ENCODE data around the gene GRB7. TPM values are rescaled to one million over a fixed set of nuclear protein-coding genes. Genes with fewer than 3 reads are reported as not detected.
A peak's percentile ranks its signal among the peaks of the same experiment; 100 is the strongest.

Gene GRB7
- total RNA-seq (1.9 and 6.6 TPM in 2 replicates), polyA plus RNA-seq (1.8 and 5.6 TPM in 2 replicates)

DNA sequence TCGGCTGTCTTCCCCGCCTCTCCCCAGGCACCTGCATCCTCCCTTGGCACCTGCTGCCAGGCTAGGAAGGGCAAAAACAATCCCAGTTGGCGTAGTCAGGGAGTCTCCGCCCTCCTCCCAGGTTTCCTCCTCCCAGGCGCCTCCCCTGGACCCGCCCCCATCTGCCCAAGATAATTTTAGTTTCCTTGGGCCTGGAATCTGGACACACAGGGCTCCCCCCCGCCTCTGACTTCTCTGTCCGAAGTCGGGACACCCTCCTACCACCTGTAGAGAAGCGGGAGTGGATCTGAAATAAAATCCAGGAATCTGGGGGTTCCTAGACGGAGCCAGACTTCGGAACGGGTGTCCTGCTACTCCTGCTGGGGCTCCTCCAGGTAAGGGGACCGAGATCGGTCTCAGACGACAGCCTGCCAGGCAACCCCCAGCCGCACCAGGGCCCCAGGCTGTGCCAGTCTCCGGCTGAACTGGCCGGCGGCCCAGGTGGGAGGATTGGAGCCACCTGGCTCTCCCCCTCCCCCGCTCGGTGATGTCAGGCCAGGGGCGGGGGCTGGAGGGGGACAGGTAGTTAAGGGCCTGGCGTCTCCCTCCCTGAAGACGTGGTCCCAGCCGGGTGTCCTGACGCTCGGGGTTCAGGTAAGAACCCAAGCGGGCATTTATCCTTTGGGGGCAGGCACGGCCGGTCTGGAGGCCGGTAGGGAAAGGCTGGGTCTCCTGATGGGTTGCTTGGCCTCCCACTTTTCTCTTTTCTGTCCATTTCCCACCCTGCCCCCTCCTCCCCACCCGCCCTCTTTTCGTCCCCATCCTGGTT, at the start of gene GRB7:
Gene GRB7 (plus strand): TSS at position 179 of the 808 bp plus-strand sequence. CDS start 4,364 bp downstream, outside the sequence.
- Histone ChIP-seq H3K4me1 (ENCODE audit: low read depth) (peaks cover 19% of the 10 kb centered on the region), H3K36me3 (no peaks in the 10 kb centered on the region), H3K4me3 (peak within 1 kb of the TSS; percentile 27), H3K9me3 (ENCODE audit: low read depth) (no peaks in the 10 kb centered on the region), H3K27ac (no peak within 1 kb of the TSS), H3K27me3 (peaks cover 41% of the 10 kb centered on the region)
- TF ChIP-seq CTCF (IDR thresholded peaks at IDR 0.05; ENCODE audit: low read depth, low read length) = no peak
- DNase-seq (ENCODE audit: low read depth in 1 of 2, low spot score in 1 of 2) = peak in 1 of 2 donors; percentile 34

DNA sequence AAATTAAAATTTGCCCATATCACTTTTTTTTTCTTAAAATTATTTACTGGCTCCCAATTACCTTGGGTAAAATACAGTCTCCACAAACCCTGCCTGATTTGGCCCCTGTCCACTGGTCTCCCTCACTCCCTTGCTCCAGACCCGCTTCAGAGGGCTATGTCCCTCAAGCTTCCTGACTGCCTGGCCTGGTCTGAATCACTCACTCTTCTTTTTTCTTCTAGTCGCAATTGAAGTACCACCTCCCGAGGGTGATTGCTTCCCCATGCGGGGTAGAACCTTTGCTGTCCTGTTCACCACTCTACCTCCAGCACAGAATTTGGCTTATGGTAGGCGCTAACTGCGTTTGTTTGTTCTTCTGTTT, 49.3 kb upstream of the GRB7 start:
- peak overlapping the region; percentile 96 for H3K27ac ChIP-seq
- peaks cover 9% of the 10 kb centered on the region for H3K4me1 ChIP-seq (ENCODE audit: low read depth)
- no peak for DNase-seq (ENCODE audit: low read depth in 1 of 2, low spot score in 1 of 2)

DNA sequence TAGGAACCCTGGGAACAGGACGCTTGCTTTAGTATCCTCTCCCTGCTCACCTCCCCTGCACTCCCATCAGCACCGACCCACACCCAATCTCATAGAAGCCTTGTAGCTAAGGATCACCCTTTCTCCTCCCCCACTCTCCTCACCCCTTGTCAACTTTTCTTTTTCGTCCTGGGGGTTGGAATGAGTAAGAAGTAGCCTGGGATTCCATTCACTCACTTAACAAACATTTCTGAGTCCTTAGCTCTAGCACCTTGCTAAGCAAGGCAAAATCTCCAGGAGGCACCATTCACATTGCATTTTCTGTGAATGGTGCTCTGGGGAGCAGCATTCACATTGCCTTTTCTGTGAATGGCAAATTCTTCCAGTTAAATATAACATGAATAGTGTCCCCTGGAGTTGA, 48.8 kb upstream of the GRB7 start:
- Histone ChIP-seq H3K4me3 (peak overlapping the region; percentile 68), H3K36me3 (no peaks in the 10 kb centered on the region), H3K4me1 (ENCODE audit: low read depth) (peaks cover 9% of the 10 kb centered on the region), H3K27me3 (no peaks in the 10 kb centered on the region), H3K9me3 (ENCODE audit: low read depth) (no peaks in the 10 kb centered on the region), H3K27ac (no peak overlapping the region)
- no peak for TF ChIP-seq CTCF (IDR thresholded peaks at IDR 0.05; ENCODE audit: low read depth, low read length)
- DNase-seq (ENCODE audit: low read depth in 1 of 2, low spot score in 1 of 2) = no peak

More for the DNA sequence above, 49.3 kb upstream of the GRB7 start:
- TF ChIP-seq CTCF (IDR thresholded peaks at IDR 0.05; ENCODE audit: low read depth, low read length) = no peak
- Histone ChIP-seq H3K36me3 (no peaks in the 10 kb centered on the region), H3K9me3 (ENCODE audit: low read depth) (no peaks in the 10 kb centered on the region), H3K27me3 (no peaks in the 10 kb centered on the region), H3K4me3 (peak overlapping the region; percentile 68)

DNA sequence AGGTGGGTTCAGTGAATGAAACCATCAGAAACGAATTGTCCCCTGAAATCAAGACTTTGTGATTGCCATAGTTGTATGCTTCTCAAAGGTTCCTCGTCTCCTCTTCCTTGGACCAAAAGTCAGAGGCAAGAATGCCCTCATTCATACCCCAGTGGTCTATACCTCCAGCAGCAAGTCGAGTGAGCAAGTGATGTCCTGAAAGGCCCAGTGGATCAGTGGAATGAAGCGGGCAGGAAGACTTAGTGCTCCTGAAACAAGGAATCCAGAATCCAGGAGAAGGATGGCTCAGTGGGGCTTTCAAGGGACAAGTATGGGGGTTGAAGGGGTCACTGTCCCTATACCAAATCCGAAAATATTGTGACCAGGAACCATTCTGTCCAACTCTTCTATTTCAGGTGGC, 43.1 kb upstream of the GRB7 start:
- no peaks in the 10 kb centered on the region for H3K27me3 ChIP-seq
- no peak for DNase-seq (ENCODE audit: low read depth in 1 of 2, low spot score in 1 of 2)
- TF ChIP-seq CTCF (IDR thresholded peaks at IDR 0.05; ENCODE audit: low read depth, low read length) = no peak
- no peak overlapping the region for H3K4me3 ChIP-seq
- peaks cover 23% of the 10 kb centered on the region for H3K4me1 ChIP-seq (ENCODE audit: low read depth)
- H3K27ac ChIP-seq = peak overlapping the region; percentile 80
- no peaks in the 10 kb centered on the region for H3K9me3 ChIP-seq (ENCODE audit: low read depth)
- H3K36me3 ChIP-seq = no peaks in the 10 kb centered on the region

- Histone ChIP-seq H3K4me3 (no peak overlapping the region), H3K36me3 (no peaks in the 10 kb centered on the region), H3K9me3 (ENCODE audit: low read depth) (no peaks in the 10 kb centered on the region), H3K27me3 (no peaks in the 10 kb centered on the region), H3K27ac (peak overlapping the region; percentile 80), H3K4me1 (ENCODE audit: low read depth) (peaks cover 23% of the 10 kb centered on the region)
- no peak for TF ChIP-seq CTCF (IDR thresholded peaks at IDR 0.05; ENCODE audit: low read depth, low read length)
- DNase-seq (ENCODE audit: low read depth in 1 of 2, low spot score in 1 of 2) = no peak
Measured at GRCh38 chr17:39695089-39695474, 42.7 kb upstream of the GRB7 start.

Data from cardiac muscle cell (in vitro differentiated cells and primary cell).